ENCODE data around the gene RNF186.
A peak's percentile ranks its signal among the peaks of the same experiment; 100 is the strongest.
"Not testable (repeated sequence)": the region's sequence is repeated elsewhere in the genome, so short reads cannot be mapped to it uniquely, and the experiment has no call there.

The RNF186 gene

DNA sequence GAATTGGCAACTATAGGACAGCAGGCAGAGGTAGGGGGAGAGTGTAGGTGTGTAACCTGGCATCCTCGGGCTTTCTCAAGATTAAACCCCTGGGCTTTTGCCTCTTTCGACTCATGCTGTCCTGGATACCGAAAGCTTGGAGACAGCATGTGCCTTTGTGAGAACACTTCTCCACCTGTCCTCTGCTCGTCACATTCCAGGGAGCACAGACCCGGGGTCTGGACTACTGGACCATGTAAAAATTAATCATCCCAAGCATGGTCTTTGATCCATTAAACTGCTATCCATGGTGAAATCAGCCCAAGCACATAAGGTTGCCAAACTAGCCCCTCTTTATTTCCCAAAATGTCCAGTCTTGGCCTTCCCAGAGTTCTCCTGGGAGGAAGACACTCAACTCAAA is 9.0 kb upstream of the RNF186 start:
- no peak for DNase-seq

DNA sequence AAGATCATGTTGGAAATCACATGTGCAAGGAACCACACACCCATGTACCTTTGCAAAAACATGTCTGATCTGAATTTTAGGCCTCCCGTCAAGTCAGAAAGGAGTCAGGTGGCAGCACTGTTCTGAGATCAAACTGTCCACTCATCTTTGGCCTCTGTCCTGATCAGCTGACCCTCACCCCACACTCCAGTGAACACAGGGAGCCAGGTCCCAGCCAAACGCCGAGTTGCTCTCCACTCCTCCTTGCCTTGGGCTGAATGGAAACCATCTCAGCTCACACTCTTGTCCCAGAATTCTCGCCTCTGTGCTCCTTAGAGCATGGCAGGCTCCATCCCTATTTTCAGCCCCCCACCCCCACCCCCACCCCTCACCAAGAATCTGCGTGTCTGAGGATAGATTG is 4.6 kb upstream of the RNF186 start:
- no peak for DNase-seq

DNA sequence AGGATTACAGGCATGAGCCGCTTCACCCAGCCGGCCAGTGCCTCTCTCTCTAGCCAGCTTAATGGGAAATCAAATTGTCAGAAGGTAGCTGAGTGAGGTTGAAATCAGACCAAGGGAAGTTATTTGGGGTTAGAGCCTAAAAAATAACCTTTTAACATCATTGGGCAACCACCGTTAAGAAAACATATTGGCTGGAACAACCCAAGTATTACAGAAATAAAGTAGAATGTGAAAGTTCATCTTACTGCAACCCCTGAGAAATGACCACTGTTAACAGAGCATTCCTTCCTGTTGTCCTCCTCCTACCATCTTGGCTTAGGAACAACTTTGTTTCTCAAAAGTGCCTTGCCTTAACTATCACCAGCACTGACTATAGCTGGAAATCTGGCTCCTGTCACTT is 3.2 kb upstream of the RNF186 start:
- no peak for DNase-seq

DNA sequence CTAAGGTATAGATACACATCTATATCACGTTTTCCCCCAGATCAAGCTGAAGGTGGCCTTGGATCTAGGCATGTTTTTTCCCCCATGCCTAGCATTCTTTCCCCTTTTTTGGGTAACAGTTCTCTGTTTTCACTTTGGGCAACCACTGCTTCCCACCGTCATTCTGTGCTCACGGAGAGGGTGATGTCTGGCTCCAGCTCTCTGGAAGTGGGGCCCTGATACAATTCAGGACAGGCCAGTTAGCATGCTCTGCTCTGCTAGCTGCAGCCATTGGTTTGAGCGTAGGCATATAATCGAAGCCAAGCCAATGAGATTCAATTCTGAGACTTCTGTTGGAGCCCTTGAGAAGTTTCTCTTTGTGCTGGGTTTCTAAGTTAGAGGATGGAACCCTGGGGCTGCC is 2.1 kb upstream of the RNF186 start:
- DNase-seq, result no peak

DNA sequence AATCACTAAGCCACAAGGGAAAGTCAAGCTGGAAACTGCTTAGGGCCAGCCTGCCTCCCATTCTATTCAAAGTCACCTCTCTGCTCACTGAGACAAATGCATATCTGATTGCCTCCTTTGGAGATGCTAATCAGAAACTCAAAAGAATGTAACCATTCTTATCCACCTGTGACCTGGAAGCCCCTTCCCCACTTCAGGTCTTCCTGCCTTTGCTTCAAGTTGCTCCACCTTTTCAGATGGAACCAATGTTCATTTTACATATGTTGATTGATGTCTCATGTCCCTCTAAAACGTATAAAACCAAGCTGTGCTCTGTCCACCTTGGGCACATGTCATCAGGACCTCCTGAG is 1.6 kb upstream of the RNF186 start:
- DNase-seq, result not testable (repeated sequence)

DNA sequence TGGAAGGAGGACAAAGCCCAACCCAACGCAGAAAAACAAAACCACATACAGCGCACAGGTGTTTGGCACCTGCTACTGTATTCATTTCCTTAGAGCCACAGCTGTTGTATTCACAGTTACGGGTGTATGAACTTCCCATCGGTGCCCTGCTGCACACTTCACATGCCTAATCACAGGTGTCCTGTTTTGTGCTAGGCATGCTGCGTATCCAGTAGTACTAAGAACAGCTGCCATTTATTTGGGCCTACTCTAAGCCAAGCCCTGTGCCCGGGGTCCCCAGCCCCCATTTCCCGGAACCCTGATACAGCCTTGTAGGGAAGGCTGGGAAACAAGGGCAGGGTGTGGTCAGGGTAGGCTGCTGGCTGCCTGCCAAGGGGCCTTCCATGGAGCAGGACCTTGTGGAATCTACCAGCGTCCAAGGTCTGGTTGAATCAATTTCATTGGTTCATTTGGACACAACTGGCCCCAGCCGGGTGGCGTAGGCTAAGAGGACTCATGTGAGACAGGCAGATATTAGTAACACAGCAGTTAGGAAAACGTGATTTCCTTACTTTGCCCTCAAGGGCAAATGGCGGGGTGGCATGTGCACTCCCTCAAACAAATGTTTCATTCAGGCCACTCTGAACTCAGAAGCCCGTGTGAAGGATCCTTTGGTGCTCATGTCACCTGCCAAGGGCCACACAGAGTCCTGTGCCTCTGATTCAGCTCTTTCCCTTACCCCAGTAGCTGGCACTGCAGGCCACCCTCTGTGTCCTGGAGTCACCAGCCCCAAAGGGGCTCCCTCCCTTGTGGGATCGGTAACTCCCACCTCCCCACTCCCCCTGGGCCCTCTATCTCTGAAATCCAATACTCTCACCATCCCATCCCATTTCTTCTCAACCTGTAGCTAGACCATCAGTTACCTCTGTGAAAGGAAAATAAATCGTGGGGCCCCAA is 986 bp upstream of the RNF186 start:
- DNase-seq, result no peak

DNA sequence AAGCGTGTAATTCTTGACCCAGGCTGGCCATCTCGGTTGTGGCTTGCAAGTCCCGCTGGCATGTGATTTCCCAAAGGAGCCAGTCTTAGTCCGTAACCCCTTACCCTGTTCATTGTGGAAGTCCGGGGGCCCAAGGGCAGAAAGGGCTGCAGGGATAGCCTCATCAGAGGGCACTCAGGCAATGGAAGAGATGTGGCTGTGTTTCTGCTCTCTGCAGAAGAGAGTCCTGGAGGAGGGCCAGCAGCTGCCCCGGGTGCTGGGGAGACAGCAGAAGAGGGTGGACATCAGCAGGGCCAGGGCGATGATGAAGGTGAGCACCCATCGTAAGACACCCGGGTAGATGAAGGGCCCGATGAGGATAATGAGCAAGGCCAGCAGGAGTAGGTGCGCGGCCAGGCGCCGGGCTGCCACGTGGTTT is 830 bp downstream of the RNF186 start:
- no peak for DNase-seq

DNA sequence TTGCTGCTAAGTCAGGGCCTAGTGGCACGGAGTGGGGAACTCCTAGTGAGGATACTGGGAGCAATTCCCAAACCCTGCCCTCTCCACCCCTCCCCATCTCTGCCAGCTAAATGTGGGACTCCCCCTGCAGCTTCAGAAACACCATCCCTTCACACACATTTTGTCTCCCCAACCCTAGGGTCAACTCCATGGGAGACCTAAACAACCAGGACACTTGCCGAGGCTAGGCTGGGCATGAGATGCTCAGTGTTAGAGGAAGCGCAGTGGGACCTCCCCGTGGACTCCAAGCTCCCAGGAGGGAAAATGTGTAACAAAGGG is 1.5 kb downstream of the RNF186 start:
- DNase-seq, result no peak

DNA sequence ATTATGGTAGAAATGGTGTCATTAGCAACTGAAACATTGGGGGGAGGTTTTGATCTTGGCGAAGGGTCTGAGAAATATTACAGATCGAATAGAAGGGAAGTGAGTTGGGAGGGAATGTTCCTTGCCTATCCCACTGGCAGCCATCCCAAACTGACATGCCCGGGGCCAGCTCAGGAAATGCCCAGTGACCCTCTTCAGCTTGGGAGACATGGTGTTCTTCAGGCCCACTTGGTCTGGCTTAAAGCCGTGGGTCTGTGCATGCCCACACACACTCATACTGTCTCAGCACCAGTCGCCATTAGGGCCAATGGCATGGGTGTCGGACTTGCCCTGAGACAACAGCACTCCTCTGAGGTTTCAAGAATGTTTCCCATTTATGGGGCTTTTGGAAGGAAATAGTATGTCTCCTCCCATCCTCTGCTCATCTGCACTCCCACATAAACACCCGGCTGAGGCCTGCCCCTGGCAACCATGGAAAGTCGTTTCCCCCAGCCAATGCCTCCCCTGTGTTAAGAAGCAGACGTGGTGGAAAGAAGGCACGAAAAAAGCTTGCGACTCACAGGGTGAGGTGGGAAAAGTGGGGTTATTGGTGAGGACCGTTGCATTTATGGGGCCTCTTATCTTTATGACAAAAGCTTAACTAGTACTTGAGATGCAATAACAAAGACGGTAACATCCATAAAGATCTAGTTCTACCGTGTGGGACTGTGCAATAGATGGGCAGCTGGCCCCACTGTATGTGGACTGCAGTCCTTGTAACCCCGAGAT is 2.0 kb downstream of the RNF186 start:
- DNase-seq, result no peak

DNA sequence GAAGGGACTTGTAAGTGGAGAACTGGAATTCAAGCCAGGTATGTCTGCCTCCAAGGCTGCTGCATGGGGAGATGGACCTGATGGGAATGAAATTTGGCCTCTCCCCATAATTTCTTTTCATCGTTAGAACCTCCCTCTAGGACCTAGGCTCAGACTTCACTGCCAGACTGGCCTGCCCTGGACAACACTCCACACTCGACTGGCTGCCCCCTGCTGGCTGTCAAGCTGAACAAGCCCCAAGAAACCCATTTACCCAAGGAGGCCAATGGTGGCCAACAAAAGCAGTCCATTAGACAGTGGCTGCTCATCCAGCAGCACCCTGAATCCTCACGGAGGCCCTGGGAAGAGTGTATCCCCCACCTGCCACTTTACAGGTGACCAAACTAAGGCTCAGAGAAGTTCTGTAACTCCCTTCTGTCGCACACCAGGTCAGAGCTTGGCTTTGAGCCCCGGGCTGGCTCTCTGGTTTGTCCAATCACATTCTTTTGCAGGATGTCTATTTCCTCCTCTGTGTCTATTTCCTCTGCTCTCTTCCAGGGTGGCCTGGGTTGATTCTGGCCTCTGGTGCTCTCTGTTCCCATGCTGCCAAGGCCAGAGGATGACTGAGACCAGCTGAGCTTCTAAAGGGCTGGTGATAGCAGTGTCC is 3.8 kb downstream of the RNF186 start:
- DNase-seq, result no peak

DNA sequence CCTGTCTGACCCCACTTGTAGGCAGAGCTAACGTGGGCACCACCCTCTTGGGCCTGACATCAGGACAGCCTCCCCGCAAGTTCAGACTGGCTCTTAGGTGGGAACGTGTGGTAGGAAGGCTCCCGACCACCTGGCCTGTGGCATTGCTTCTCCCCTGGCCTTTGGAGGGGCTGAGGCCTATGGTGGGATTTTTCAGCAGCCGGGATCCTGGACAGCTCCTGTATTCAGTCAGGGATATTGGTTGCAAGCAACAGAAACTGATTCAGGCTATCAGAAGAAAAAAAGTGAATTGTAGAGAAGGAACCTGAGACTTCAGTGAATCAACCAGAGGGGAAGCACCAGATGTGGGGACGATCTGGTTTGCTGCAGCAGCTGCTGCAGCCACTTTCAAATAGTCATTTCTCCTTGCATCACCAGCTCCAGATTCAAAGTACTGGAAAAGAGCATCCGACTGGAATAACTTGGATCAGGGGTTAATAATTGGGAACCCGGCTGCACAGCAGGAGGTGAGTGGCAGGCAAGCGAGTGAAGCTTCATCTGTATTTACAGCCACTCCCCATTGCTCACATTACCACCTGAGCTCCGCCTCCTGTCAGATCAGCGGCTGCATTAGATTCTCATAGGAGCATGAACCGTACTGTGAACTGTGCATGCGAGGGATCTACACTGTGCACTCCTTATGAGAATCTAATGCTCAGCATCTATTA is 5.9 kb downstream of the RNF186 start:
- DNase-seq, result no peak

DNA sequence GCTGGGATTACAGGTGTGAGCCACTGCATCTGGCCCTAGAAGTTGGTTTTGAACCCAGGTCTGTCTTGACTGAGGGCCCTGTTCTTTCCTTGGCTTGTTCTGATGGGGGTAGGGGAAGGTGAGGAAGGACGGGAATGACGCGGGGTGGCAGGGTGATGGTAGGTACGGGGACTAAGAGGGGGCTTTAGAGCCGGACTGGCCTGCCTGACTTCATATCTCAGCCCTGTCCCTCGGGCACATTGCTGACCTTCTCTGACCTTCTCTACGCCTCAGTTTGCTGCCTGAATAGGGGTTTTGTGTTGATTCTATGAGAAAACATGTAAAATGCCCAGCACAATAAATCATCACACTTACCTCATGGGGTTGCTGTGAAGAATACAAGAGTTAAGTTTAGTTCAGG is 6.7 kb downstream of the RNF186 start:
- DNase-seq, result no peak

DNA sequence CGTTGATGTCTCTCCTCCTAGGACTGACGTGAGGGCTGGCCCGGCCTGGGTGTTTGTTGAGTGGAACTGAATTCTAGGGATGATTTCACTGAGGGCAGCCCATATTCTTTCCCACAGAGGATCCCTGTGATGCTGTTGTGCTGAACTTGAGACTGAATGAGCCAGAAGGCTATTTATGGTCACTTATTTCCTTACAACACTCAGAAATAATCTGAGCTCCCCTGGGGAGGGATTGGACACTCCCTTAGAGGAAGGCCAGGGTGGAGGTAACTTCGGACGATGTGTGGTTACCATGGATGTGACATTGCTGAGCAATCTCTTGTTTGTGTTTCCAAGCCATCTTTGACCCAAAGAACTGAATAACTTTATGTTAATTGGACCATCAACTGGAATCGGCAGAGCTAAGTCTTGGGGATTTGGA is 10.2 kb downstream of the RNF186 start:
- no peak for DNase-seq

DNA sequence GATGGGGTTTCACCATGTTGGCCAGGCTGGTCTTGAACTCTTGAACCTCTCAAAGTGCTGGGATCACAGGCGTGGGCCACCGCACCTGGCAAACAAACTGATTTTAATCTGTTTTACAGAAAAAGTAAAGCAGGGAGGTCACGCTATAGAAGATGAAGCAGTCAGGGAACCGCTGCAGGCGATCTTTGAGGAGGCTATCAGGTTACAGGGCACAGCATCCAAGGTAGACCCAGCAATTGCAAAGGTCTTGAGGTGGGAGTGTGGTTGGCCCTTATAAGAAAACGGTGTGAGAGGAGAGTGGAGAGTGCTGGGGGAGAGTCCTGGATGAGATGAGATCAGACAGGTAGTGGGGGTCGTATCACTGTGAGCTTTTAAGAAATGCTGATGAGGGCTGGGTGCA is 12.8 kb downstream of the RNF186 start:
- no peak for DNase-seq

DNA sequence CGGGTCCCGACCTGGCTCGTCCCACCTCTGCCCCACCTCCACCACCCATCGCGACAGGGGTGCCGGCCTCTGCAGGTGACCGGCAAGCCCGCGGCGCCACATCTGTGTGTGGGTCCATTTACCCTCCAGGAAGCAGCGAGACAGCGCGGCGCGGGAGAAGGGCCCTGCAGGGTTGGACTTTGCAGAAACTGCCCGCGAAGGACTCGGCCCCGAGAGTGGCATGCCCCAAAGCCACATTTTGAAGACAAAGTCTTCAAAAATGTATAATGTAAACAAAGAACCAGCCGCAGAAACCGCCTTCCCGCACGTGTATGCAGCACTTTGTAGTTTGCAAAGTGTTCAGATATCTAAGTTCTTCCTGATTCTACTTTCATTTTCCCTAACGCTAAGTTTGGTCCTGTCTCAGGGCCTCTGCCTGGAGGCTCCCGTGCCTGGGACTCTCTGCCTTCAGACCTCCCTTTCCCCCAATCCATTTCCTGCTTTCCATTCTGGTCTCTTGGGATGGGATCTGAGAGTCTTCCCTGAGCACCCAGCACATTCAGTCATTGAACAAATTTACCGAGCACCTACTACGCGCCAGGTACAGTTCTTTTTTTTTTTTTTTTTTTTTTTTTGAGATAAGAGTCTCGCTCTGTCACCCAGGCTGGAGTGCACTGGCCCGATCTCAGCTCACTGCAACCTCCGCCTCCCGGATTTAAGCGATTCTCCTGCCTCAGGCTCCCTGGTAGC is 14.8 kb downstream of the RNF186 start:
- DNase-seq, result peak; percentile 62

DNA sequence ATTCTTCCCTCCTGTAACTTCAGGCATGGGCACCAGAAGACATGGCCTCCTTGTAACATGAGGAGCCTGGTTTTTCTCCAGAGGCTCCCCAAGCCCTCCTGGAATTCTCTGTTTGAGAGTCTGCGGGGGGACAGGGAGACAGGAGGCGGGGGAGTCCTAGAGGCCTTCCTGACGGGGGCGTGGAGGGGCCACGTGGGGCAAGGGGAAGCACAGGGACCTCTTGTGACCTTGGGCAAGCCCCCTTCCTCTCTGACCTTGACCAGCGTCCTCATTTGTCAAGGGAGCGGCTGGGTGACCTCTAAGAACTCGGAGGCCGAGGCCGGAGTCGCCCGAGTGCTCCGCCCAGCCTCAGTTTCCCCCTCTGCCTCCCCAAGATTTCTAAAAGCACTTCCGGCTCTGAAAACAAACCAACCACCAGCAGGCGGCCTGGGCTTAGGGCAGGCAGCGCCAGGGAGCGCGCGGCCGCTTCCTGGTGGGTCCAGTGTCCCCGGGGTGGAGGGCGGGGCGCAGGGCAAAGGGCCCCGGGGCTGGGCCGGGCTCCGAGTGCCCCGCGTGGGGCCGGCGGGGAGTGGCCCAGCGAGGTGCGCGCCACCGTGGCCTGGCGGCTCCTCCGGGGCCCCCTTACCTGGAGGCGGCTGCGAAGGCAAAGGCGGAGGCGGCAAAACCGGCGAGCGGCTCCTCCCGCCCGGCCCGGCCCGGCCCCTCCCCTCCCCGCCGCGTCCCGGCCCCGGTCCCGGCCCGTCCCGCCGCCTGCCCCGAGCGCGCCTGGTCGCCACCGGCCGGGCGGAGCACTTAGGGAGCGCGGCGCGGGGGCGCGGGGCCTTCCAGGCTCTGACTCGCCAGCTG is 15.6 kb downstream of the RNF186 start, which contains the start of gene TMCO4:
Gene TMCO4 (minus strand): TSS at position 687 of the 846 bp plus-strand sequence. CDS start 19,158 bp downstream, outside the sequence.
- DNase-seq, result peak; percentile 39

DNA sequence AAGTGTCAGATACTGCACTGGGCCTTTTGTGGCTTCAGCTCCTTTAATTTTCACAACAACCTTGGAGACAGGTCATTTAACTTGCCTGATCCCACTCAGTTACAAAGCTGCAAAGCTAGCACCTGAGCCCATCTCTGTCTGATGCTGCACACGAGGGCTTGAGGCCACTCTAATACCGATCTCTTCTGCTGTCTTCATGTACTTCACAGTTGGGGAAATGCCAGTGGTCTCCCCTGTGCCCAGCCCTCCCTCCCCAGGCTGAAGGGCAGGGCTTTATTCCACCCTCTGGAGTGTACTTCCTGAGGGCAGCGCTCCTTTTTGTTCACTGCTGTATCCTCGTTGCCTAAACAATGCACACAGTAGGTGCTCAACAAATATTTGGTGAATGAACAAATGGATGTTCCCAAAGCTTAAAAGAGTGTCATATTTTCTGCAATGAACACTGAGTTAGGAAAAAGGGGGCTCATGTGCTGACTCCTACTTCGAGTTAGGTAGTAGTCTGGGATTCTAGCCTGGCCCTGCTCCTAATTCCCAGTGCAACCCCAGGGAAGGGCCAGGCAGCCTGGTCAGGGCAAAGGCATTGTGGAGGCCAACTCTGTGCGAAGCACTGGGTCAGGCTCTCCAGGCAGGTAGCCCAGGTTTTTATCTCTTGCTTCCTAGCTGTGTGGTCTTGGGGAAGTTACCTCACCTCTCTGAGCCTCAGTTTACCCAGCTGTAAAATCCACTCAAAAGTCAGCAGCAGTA is 16.4 kb downstream of the RNF186 start:
- no peak for DNase-seq

DNA sequence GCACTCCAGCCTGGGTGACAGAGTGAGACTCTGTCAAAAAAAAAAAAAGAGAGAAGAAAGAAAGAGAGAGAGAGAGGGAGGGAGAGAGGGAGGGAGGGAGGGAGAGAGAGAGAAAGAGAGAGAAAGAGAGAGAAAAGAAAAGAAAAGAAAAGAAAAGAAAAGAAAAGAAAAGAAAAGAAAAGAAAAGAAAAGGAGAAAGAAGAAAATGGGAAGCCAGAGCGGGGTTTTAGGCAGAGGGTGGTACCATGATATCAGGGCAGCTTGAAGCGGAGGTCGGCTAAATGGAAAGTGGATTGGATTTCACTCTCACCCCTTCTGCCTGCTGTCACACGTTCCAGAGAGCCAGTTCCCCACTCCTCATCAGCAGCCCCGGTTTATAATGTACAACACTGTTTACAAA is 17.3 kb downstream of the RNF186 start:
- no peak for DNase-seq

DNA sequence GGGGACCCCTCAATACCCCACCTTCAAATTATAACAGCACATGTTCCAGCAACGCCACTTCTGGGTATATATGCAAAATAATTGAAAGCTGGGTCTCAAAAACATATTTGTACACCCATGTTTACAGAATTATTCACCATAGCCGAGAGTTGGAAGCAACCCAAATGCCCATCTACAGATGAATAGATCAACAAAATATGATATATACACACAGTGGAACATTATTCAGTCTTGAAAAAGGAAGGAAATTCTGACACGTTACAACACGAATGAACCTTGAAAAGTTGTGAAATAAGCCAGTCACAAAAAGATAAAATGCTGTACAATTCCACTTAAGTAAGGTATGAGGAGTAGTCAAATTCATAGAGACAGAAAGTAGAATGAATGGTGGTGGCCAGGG is 20.5 kb downstream of the RNF186 start:
- DNase-seq, result no peak

DNA sequence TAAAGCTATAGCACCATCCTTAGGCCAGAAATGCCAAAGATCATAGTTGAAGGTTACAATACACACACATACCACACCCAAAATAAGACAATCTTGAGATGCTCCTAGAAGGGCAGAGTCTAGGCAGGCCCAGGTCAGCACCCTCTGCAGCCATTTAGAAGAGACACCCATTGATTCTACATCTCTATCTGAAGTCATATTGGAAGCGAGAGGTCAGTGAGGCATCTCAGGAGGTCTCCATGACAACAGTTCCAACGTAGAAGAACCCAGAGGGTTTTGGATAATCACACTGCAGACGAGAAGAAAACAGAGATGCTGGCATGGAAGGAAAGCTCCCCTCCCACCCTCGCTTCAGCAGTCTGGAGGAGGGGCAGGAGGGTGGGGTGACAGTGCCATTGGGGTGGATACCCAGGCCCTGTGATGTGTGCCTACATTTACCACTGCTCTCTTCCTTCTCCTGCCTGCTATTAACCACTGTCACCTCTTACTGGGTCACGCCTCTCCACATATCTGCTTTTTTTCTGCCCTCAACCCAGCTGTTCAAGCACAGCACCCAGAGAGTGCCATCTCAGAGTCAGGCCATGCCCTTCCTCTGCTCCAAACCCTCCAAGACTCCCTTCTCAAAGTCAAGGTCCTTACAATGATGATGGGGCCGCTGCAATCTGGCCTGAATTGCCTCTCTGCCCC is 21.6 kb downstream of the RNF186 start:
- DNase-seq, result no peak
